GM12874 (cell line): ENCODE measurements around the gene FSCN2.

ENCODE experiments used
- TF ChIP-seq, protein P1 (sequence below): IDR thresholded peaks from 2 replicates; pipeline ENCODE4 v1.5.1; 2011; ENCODE audit warnings: low read depth, mild to moderate bottlenecking, control low read depth, low read length, moderate library complexity; ENCODE audit not compliant: insufficient read depth

FSCN2 gene

DNA sequence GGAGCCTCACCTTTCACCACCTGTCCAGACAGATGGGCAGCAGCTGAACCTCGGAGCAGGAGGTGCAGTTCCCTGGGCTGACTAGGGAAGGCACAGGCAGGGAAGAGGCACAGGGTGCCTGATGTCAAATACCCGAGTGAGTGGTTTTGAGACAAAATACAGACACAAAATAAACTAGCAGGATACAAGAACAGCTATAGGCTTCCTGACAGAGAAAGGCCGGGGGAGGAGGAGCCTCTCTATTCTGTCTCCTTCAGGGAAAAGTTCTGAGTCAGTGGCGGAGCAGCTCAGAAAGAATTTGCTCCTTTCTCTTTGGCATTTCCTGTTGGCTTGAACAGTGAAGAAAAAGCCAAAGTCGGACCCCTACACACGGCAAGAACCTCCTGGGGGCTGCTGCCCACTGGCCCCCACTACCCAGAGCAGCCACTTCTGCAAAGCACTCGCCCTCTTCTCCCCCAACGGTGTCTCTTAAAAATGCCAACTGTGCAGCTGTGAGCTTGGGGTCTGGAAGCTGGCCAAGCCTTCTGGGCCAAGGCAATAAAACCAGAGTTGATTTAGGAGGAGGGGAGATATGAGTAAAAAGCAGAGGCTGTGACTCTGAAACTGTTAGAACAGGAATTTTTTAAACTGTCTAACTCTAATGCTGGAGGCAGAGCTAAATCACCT is 38.4 kb downstream of the FSCN2 start:
- TF ChIP-seq, protein P1, sequence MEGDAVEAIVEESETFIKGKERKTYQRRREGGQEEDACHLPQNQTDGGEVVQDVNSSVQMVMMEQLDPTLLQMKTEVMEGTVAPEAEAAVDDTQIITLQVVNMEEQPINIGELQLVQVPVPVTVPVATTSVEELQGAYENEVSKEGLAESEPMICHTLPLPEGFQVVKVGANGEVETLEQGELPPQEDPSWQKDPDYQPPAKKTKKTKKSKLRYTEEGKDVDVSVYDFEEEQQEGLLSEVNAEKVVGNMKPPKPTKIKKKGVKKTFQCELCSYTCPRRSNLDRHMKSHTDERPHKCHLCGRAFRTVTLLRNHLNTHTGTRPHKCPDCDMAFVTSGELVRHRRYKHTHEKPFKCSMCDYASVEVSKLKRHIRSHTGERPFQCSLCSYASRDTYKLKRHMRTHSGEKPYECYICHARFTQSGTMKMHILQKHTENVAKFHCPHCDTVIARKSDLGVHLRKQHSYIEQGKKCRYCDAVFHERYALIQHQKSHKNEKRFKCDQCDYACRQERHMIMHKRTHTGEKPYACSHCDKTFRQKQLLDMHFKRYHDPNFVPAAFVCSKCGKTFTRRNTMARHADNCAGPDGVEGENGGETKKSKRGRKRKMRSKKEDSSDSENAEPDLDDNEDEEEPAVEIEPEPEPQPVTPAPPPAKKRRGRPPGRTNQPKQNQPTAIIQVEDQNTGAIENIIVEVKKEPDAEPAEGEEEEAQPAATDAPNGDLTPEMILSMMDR = no peak

- TF ChIP-seq, protein P1 = no peak
Measured at GRCh38 chr17:81567191-81567590, 39.0 kb downstream of the FSCN2 start.

- TF ChIP-seq, protein P1 = no peak
Measured at GRCh38 chr17:81568416-81568815, 40.2 kb downstream of the FSCN2 start.

- TF ChIP-seq, protein P1 = no peak
Measured at GRCh38 chr17:81569986-81570514, 41.9 kb downstream of the FSCN2 start.

- TF ChIP-seq, protein P1 = no peak
Measured at GRCh38 chr17:81570964-81571363, 42.8 kb downstream of the FSCN2 start.

DNA sequence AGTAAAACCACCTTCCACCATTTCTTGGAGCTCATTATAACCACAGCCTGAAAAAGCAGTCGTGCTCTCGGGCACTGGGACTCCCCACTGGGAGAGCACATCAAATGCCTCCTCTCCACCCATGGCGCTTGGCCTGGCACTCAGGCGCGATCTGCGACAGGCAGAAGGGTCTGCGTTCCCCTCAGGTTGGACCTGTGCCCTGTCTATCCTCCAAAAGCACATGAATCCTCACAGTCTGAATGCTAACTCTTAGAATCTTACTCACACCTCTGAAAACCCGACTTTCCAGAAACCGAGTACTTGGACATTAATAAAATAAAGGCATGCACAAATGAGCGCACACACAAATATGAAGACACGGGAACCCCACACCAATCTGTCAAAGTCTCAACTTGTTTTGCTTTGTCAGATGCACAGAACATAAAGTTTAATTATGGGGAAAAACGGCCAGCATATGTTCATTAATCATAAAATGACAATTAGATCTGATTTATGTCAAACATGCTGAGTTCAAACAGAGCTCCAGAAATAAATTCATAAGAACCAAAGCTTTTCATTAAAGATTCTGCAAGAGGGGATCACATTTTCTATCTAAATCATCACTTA is 44.5 kb downstream of the FSCN2 start:
- TF ChIP-seq, protein P1 = no peak

DNA sequence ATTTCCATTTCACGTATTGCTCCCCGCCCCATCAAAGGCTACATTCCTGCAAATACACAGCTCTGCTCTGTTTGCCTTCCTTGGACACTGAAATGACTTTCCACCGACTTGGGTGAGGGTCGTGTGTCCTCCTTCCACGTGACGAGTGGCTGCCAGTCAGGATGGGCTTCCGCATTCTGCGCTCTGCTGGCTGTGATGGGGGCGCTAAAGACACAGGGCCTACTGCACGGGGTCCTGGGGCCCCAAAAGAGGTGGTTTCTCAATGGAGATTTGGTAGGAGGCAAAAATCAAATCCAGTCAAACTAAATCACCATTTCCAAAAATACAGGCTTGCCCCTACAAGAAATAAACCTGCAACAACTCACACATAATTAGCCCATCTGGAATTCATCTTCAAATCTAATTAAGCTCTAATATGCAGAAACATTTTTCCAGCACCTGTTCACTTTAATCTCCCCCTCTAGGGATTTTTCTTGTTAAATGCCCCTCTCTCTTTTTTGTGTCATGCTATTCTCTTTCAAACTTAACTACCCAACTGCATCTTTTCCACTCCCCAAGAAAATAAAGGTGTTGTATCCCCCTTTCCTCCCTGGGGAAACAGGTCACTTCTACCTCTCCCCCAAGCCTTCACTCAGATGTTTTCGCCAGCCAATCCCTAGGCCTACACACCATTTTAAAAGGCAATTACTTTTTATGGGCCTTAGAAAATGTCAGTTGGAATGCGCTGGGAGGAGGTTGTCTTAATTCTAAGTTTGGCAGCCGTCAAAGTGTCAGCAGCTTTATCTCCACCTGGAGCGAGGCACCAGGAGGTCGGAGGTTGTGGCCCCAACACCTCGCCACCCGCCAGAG is 45.8 kb downstream of the FSCN2 start:
- TF ChIP-seq, protein P1 = no peak
